ENCODE data around the gene FSTL4.

GRCh38 chr5:133527311-133527710 is 85.0 kb downstream of the FSTL4 start:
- TF ChIP-seq EZH2 (IDR thresholded peaks at IDR 0.05; ENCODE audit: borderline replicate concordance, low read length) (no peak), CTCF (IDR thresholded peaks at IDR 0.05; ENCODE audit: low read length) (no peak)
